ENCODE measurements around the gene C1QB. TPM values are rescaled to one million over a fixed set of nuclear protein-coding genes. Genes with fewer than 3 reads are reported as not detected.
A peak's percentile ranks its signal among the peaks of the same experiment; 100 is the strongest.

Gene C1QB
- total and polyA plus RNA-seq, 9 of the 15 experiments (the other 6 are each of a cell fraction or from before 2014, with no cell fraction given): 0.55 TPM; not detected in 8

DNA sequence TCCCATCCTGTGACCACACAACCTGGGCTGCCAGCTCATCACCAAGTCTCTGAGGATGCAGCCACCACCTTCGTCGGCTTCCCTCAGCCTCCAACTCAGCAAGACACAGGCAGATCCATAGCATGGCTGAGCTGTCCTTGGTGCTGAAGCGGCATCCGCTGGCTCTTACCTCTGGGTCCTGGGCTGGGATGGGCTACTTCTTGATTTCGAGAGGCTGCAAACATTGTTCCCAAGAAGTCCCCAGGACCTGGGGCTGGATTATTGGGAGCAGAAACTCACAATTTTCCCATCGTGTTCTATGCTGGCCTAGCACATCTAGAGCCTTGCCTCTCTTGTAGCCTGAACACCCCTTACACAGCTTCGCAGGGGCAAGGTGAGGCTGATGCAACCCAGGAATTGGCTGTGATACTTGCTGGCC is 41.5 kb upstream of the C1QB start (continued):
- TF ChIP-seq, protein P1, sequence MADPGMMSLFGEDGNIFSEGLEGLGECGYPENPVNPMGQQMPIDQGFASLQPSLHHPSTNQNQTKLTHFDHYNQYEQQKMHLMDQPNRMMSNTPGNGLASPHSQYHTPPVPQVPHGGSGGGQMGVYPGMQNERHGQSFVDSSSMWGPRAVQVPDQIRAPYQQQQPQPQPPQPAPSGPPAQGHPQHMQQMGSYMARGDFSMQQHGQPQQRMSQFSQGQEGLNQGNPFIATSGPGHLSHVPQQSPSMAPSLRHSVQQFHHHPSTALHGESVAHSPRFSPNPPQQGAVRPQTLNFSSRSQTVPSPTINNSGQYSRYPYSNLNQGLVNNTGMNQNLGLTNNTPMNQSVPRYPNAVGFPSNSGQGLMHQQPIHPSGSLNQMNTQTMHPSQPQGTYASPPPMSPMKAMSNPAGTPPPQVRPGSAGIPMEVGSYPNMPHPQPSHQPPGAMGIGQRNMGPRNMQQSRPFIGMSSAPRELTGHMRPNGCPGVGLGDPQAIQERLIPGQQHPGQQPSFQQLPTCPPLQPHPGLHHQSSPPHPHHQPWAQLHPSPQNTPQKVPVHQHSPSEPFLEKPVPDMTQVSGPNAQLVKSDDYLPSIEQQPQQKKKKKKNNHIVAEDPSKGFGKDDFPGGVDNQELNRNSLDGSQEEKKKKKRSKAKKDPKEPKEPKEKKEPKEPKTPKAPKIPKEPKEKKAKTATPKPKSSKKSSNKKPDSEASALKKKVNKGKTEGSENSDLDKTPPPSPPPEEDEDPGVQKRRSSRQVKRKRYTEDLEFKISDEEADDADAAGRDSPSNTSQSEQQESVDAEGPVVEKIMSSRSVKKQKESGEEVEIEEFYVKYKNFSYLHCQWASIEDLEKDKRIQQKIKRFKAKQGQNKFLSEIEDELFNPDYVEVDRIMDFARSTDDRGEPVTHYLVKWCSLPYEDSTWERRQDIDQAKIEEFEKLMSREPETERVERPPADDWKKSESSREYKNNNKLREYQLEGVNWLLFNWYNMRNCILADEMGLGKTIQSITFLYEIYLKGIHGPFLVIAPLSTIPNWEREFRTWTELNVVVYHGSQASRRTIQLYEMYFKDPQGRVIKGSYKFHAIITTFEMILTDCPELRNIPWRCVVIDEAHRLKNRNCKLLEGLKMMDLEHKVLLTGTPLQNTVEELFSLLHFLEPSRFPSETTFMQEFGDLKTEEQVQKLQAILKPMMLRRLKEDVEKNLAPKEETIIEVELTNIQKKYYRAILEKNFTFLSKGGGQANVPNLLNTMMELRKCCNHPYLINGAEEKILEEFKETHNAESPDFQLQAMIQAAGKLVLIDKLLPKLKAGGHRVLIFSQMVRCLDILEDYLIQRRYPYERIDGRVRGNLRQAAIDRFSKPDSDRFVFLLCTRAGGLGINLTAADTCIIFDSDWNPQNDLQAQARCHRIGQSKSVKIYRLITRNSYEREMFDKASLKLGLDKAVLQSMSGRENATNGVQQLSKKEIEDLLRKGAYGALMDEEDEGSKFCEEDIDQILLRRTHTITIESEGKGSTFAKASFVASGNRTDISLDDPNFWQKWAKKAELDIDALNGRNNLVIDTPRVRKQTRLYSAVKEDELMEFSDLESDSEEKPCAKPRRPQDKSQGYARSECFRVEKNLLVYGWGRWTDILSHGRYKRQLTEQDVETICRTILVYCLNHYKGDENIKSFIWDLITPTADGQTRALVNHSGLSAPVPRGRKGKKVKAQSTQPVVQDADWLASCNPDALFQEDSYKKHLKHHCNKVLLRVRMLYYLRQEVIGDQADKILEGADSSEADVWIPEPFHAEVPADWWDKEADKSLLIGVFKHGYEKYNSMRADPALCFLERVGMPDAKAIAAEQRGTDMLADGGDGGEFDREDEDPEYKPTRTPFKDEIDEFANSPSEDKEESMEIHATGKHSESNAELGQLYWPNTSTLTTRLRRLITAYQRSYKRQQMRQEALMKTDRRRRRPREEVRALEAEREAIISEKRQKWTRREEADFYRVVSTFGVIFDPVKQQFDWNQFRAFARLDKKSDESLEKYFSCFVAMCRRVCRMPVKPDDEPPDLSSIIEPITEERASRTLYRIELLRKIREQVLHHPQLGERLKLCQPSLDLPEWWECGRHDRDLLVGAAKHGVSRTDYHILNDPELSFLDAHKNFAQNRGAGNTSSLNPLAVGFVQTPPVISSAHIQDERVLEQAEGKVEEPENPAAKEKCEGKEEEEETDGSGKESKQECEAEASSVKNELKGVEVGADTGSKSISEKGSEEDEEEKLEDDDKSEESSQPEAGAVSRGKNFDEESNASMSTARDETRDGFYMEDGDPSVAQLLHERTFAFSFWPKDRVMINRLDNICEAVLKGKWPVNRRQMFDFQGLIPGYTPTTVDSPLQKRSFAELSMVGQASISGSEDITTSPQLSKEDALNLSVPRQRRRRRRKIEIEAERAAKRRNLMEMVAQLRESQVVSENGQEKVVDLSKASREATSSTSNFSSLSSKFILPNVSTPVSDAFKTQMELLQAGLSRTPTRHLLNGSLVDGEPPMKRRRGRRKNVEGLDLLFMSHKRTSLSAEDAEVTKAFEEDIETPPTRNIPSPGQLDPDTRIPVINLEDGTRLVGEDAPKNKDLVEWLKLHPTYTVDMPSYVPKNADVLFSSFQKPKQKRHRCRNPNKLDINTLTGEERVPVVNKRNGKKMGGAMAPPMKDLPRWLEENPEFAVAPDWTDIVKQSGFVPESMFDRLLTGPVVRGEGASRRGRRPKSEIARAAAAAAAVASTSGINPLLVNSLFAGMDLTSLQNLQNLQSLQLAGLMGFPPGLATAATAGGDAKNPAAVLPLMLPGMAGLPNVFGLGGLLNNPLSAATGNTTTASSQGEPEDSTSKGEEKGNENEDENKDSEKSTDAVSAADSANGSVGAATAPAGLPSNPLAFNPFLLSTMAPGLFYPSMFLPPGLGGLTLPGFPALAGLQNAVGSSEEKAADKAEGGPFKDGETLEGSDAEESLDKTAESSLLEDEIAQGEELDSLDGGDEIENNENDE (IDR thresholded peaks at IDR 0.05; ENCODE audit: low read depth, low read length): no peak
- no peak for TF ChIP-seq SLC30A9 (CRISPR knock-in tag; IDR thresholded peaks at IDR 0.05)
- TF ChIP-seq, protein P2, sequence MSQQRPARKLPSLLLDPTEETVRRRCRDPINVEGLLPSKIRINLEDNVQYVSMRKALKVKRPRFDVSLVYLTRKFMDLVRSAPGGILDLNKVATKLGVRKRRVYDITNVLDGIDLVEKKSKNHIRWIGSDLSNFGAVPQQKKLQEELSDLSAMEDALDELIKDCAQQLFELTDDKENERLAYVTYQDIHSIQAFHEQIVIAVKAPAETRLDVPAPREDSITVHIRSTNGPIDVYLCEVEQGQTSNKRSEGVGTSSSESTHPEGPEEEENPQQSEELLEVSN (IDR thresholded peaks at IDR 0.05; ENCODE audit: borderline replicate concordance in 1 of 2, extremely low read depth in 1 of 2, insufficient read depth in 1 of 2, insufficient read length in 1 of 2, low read depth in 1 of 2, low read length in 1 of 2, poor library complexity in 1 of 2, severe bottlenecking in 1 of 2): no peak
- TF ChIP-seq, protein P3, sequence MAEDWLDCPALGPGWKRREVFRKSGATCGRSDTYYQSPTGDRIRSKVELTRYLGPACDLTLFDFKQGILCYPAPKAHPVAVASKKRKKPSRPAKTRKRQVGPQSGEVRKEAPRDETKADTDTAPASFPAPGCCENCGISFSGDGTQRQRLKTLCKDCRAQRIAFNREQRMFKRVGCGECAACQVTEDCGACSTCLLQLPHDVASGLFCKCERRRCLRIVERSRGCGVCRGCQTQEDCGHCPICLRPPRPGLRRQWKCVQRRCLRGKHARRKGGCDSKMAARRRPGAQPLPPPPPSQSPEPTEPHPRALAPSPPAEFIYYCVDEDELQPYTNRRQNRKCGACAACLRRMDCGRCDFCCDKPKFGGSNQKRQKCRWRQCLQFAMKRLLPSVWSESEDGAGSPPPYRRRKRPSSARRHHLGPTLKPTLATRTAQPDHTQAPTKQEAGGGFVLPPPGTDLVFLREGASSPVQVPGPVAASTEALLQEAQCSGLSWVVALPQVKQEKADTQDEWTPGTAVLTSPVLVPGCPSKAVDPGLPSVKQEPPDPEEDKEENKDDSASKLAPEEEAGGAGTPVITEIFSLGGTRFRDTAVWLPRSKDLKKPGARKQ (CRISPR knock-in tag; IDR thresholded peaks at IDR 0.05): no peak
- TF ChIP-seq NR3C1 (CRISPR knock-in tag; IDR thresholded peaks at IDR 0.05): peak; percentile 85
- 0 out of 4 replicates have a peak, but pooled peaks of 1 of the 2 experiments have one; percentile 20 for TF ChIP-seq HDAC1 (IDR thresholded peaks at IDR 0.05)
- TF ChIP-seq ZNF764 (CRISPR knock-in tag; IDR thresholded peaks at IDR 0.05; ENCODE audit: low read depth): no peak
- TF ChIP-seq ZNF695 (CRISPR knock-in tag; IDR thresholded peaks at IDR 0.05): no peak
- TF ChIP-seq FUS (optimal IDR thresholded peaks at IDR 0.05; ENCODE audit: low read depth, low read length): no peak
- no peak for TF ChIP-seq FOXA3 (CRISPR knock-in tag; conservative IDR thresholded peaks at IDR 0.05 in 1 of 2, IDR thresholded peaks at IDR 0.05 in 1 of 2)
- TF ChIP-seq PHF20 (IDR thresholded peaks at IDR 0.05; ENCODE audit: partially characterized antibody): no peak
- no peak for TF ChIP-seq ZNF408 (CRISPR knock-in tag; IDR thresholded peaks at IDR 0.05; ENCODE audit: low read depth)
- no peak for TF ChIP-seq NONO (IDR thresholded peaks at IDR 0.05; ENCODE audit: low read depth in 2 of 2, low read length in 1 of 2)

Data from K562 (cell line).